Measurements from ENCODE around the gene MVB12B.
A peak's percentile ranks its signal among the peaks of the same experiment; 100 is the strongest.

Gene MVB12B

GRCh38 chr9:126508928-126509327 is 182.3 kb downstream of the MVB12B start:
- DNase-seq: no peak

- no peak for DNase-seq
Measured at GRCh38 chr9:126509718-126510117, 183.1 kb downstream of the MVB12B start.

- DNase-seq: no peak
Measured at GRCh38 chr9:126510564-126510963, 183.9 kb downstream of the MVB12B start.

GRCh38 chr9:126511411-126511810 is 184.8 kb downstream of the MVB12B start:
- no peak for DNase-seq

GRCh38 chr9:126513159-126514036 is 186.8 kb downstream of the MVB12B start:
- DNase-seq: no peak

GRCh38 chr9:126514037-126514821 is 187.6 kb downstream of the MVB12B start:
- DNase-seq: peak; percentile 66 to 73

- no peak for DNase-seq
Measured at GRCh38 chr9:126515001-126515872, 188.6 kb downstream of the MVB12B start.

- DNase-seq: no peak
Measured at GRCh38 chr9:126515873-126516505, 189.4 kb downstream of the MVB12B start.

GRCh38 chr9:126516561-126516935 is 189.9 kb downstream of the MVB12B start:
- peak in 1 of 2 experiments; percentile 26 for DNase-seq

- DNase-seq: peak; percentile 59 to 71
Measured at GRCh38 chr9:126516936-126517832, 190.6 kb downstream of the MVB12B start.

GRCh38 chr9:126517833-126518356 is 191.3 kb downstream of the MVB12B start:
- no peak for DNase-seq

GRCh38 chr9:126518763-126519162 is 192.1 kb downstream of the MVB12B start:
- DNase-seq: no peak

- peak in 1 of 2 experiments; percentile 40 for DNase-seq
Measured at GRCh38 chr9:126519660-126520420, 193.2 kb downstream of the MVB12B start.

- no peak for DNase-seq
Measured at GRCh38 chr9:126520453-126520852, 193.8 kb downstream of the MVB12B start.

GRCh38 chr9:126521089-126521488 is 194.5 kb downstream of the MVB12B start:
- DNase-seq: no peak

GRCh38 chr9:126521551-126521950 is 194.9 kb downstream of the MVB12B start:
- DNase-seq: no peak

GRCh38 chr9:126521976-126522590 is 195.5 kb downstream of the MVB12B start:
- no peak for DNase-seq

GRCh38 chr9:126522612-126523356 is 196.2 kb downstream of the MVB12B start:
- no peak for DNase-seq

- DNase-seq: peak; percentile 56 to 63
Measured at GRCh38 chr9:126523611-126524111, 197.0 kb downstream of the MVB12B start.
